ENCODE results near the gene LIME1.

The LIME1 gene, protein sequence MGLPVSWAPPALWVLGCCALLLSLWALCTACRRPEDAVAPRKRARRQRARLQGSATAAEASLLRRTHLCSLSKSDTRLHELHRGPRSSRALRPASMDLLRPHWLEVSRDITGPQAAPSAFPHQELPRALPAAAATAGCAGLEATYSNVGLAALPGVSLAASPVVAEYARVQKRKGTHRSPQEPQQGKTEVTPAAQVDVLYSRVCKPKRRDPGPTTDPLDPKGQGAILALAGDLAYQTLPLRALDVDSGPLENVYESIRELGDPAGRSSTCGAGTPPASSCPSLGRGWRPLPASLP
- 5.0 to 7.8 (median 6.0) reads per million in 4 experiments for total RNA-seq

DNA sequence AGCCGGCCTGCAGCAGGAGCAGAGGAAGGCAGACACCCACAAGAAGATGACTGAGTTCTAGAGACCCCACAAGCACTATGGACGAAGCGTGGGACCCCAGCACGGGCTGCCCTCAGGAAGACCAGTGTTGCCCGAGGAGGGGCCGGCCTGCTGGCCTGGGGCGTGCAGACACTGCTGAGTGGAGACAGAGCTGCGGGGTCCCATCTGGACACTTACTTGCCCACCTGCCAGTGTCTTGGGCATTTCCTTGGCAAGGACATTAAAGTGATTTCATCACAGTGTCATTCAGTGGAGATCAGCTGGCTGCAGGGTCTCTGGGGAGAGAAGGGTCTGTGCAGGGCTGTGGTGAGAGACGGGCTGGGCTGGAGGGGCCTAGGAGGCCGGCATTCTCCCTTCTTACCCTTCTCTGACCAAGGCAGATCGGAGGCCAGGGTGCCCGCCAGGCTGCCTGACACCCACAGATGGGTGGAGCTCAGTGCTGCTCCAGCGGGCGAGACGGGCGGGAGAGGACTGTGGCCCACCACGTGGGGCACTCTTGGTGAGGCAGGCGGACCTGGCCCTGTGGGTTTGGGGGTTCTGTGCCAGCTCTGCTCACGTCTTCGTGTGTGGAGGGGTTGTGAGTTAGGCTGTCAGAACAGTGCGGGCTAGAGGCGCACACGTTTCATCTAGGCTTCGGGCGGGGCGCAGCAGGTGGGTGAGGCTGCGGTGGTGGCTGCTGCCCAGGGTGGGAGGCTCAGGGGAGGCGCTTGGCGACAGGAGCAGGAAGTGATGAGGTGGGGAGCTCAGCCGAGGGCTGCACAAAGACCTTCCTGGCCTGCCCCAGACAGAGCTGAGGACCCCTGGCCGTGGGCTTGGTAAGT, at the start of gene LIME1:
Gene LIME1, plus strand, starts transcription at position 806 of the 860 bp plus-strand sequence. CDS start 886 bp downstream, outside the sequence.
- DNase-seq, result peak; percentile 60

DNA sequence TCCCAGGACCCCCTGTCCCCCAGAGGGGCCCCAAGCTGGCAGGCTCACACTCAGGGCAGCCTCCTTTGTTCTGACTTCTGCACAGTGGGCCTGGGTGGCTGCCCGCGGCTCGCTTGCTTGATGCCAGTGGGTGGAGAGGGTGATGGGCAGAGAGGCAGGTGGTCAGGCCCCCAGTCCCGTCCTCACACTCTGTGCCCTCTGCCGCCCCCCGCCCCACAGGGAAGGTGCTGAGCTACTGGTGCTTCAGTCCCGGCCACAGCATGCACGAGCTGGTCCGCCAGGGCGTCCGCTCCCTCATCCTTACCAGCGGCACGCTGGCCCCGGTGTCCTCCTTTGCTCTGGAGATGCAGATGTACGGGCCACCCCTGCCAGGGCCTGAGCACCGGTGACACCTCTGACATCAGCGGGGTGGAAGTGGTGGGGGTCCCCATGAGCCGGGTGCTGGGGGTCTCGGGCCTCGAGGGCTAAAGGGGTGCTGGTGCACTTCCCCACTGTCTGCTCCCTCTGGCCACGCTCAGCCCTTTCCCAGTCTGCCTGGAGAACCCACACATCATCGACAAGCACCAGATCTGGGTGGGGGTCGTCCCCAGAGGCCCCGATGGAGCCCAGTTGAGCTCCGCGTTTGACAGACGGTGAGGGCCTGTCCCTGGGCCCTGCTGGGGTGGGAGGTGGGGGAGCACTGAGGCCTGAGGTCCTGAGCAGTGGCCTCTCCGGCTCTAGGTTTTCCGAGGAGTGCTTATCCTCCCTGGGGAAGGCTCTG, 48.9 kb upstream of the LIME1 start:
- no peak for DNase-seq

- no peak for DNase-seq
These were observed 48.0 kb upstream of the LIME1 start for GRCh38 chr20:63688228-63689045.

- no peak for DNase-seq
These were observed 47.1 kb upstream of the LIME1 start for GRCh38 chr20:63689046-63690002.

- no peak for DNase-seq
These were observed 46.2 kb upstream of the LIME1 start for GRCh38 chr20:63690003-63690897.

GRCh38 chr20:63690898-63691710, 45.4 kb upstream of the LIME1 start:
- no peak for DNase-seq

GRCh38 chr20:63691711-63692435, 44.6 kb upstream of the LIME1 start:
- no peak for DNase-seq

- DNase-seq, result no peak
These were observed 43.9 kb upstream of the LIME1 start for GRCh38 chr20:63692436-63693082.

- no peak for DNase-seq
These were observed 43.3 kb upstream of the LIME1 start for GRCh38 chr20:63693083-63693732.

DNA sequence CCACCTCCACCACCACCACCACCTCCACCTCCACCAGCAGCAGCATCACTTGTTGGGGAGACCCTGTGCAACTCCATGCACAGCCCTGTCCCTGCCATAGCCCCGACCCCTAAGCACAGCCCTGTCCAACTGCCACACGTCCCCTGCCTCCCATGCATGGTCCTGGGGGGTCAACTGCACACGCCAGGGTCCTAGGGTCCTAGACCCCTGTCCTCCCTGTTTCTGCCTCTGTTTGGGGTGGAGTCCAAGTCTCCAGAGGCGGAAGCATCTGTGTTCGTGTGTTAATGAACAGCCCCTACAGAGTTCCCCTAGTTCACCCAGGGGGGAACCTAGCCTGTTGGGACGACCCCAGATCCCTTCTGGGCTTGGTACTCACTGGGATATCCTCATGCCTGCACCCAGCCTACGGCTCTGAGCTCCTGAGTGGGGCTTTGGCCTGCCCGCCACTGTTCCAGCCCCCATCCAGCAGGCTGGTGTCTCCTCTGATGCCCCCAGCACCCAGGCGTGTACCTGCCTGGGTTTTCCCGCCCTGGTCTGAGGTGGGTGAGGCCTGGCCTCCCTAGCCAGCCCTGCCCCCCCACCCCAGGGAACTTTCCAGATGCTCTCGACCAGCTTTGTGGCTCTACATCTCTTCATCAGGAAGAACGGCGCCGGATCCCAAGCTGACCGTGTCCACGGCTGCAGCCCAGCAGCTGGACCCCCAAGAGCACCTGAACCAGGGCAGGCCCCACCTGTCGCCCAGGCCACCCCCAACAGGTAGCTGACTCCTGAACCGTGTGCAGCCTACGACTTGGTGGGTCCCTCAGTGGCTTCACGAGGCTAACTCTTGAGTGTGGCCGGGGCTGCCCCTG, 42.5 kb upstream of the LIME1 start:
- DNase-seq, result no peak

DNA sequence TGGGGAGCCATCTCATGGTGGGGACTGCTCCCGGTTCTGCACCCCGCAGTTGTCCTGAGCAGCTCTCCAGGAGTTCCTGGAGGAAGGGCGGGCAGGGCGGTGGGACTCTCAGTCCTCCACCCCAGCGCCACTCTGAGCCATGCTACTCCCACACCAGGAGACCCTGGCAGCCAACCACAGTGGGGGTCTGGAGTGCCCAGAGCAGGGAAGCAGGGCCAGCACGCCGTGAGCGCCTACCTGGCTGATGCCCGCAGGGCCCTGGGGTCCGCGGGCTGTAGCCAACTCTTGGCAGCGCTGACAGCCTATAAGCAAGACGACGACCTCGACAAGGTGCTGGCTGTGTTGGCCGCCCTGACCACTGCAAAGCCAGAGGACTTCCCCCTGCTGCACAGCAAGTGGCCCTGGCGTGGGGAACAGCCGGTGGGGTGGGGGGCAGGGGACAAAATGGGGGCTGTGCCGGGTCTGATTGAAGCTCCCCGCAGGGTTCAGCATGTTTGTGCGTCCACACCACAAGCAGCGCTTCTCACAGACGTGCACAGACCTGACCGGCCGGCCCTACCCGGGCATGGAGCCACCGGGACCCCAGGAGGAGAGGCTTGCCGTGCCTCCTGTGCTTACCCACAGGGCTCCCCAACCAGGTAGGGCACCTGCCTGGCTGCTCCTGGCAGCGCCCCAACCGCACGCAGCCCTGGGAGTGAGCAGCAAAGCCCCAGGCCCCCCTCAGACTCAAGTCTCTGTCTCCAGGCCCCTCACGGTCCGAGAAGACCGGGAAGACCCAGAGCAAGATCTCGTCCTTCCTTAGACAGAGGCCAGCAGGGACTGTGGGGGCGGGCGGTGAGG, 41.7 kb upstream of the LIME1 start:
- DNase-seq, result no peak

GRCh38 chr20:63695424-63696305, 40.8 kb upstream of the LIME1 start:
- no peak for DNase-seq

DNA sequence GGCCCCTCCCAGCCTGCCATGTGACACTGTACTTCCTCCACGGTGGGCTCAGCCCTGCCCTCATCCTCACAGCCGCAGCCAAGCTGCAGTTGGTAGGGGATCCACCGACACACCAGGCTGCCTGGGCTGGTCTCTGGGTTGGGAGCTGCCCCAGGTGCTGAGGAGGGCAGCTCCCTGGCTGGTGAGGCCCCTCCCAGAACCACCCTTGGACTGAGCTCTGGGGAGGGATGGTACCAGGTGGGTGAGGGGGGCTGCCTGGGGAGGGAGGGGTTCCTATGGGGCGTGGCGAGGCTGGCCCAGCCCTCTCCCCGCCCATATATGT, 40.2 kb upstream of the LIME1 start:
- peak; percentile 24 for DNase-seq

DNA sequence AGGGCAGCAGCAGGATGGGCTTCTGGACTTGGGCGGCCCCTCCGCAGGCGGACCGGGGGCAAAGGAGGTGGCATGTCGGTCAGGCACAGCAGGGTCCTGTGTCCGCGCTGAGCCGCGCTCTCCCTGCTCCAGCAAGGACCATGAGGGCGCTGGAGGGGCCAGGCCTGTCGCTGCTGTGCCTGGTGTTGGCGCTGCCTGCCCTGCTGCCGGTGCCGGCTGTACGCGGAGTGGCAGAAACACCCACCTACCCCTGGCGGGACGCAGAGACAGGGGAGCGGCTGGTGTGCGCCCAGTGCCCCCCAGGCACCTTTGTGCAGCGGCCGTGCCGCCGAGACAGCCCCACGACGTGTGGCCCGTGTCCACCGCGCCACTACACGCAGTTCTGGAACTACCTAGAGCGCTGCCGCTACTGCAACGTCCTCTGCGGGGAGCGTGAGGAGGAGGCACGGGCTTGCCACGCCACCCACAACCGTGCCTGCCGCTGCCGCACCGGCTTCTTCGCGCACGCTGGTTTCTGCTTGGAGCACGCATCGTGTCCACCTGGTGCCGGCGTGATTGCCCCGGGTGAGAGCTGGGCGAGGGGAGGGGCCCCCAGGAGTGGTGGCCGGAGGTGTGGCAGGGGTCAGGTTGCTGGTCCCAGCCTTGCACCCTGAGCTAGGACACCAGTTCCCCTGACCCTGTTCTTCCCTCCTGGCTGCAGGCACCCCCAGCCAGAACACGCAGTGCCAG, 39.7 kb upstream of the LIME1 start, which contains the start of gene TNFRSF6B:
Gene TNFRSF6B, plus strand, starts transcription at position 25 of the 729 bp plus-strand sequence. Its CDS starts 116 bp downstream, at position 141.
- no peak for DNase-seq
